ENCODE measurements around the gene PLXNA1.

PLXNA1 gene

DNA sequence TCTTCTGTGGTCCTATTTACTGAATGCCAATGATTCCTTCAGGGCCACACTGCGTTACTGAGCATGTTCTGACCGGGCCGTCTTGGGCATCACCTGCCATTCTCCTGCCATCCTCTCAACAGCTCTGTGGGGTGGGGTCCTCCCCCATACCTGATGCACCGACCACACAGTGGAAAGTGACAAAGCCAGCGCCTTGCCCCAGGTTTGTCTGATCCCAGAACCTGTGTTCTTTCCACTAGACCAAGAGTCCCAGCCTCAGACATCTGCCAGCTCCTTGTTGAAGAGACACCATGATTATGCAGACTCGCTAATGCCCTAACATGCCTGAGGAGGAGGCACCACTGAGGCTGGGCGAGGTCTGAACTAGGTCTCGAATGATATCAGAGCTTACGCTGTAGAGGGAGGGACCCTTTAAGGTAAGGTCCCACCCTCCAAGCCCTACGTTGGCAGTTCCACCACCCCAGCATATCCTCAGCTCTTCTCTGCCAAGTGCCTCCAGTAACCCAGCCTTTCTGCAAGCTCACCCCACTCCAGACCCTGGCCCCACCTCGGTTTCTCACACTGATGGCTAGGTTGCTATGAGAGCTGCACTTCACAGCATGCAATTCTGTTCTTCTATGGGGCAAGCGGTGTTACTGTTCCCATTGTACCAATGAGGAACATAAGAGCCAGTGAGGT lies 29.8 kb upstream of the PLXNA1 start:
- DNase-seq (ENCODE audit: low read depth): no peak

DNA sequence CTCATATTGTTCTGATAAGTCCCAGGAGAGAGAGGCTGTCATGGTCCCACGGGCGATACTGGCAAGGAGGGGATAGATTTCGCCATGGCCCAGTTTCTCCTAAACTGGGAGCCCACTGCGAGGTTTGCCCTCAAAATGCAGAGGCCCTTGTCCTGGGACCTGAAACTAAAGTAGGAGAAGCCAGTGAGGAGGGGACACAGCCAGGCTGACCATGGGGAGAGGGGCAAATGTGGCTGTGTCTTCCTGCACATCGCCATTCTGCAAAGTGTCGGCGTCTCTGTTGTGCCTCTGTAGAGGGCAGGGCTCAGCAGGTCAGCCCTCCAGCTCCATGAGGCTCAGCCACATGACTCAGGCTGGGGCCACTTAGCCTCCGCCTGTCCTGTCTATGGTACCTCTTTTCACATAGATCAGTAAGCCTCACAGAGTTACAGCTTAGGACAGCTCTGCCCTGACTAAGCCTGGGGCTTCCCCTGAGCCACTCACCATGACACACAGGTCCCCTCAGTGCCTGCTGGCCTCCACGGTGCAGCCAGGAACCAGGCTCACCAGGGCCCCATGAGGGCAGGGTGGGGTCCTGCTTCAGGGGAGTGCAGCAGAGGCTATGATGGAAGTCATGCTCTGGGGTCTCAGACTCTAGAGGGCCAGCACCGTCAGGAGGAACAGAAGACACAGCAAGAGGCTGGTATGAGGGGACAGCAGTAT lies 28.6 kb upstream of the PLXNA1 start:
- DNase-seq (ENCODE audit: low read depth): no peak

DNA sequence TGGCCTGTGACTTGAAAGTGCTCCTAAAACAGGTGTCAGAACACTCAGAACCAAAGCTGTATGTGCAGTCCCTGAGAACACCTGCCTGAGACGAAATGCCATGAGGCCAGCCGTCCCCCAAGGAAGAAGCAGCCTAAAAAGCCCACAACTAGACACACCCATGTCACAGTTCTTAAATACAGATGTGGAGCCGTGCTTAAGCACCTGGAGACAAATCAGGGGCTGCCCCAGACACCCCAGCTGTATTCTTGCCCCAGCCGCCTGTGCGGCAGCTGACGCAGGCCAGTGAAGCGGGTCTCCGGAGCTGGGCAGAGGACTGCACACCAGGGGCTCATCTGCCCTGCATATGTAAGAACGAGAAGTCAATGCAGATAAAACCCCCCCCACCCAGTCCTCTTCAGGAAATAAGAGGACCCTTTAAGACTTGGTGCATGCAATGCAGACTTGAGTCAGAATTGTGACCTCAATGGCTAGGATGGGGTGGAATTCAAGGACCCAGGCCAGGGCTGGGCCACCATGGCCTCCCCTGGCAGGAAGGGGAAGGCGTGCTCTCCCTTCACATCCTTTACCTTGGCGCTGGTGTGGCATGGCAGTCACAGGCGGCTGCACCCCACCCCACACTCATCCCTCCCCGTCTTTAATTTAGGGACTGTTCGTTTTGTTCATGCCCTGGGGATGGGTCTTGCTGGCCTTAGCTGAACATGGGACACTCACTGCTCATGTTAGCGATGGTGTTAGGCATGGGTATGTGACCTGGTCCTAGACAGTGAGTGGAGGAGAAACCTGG lies 27.7 kb upstream of the PLXNA1 start:
- no peak for DNase-seq (ENCODE audit: low read depth)

DNA sequence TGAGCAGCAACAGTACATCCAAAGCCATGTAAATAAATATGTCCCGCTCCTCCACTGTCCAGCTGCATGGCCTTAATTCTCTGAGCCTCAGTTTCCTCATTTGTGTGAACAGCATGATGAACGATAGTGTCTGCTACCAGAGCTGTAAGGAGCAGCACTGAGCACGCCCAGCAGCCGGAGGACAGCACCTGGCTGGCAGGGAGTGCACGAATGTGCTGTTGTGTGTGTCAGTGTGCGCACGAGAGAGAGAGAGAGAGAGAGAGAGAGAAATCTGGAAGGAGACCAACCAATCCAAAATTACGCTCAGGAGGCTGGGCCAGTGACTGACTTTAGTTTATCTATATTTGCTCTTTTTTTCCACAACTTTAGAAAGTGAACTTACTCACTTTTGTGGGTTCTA lies 26.6 kb upstream of the PLXNA1 start:
- DNase-seq (ENCODE audit: low read depth): no peak

DNA sequence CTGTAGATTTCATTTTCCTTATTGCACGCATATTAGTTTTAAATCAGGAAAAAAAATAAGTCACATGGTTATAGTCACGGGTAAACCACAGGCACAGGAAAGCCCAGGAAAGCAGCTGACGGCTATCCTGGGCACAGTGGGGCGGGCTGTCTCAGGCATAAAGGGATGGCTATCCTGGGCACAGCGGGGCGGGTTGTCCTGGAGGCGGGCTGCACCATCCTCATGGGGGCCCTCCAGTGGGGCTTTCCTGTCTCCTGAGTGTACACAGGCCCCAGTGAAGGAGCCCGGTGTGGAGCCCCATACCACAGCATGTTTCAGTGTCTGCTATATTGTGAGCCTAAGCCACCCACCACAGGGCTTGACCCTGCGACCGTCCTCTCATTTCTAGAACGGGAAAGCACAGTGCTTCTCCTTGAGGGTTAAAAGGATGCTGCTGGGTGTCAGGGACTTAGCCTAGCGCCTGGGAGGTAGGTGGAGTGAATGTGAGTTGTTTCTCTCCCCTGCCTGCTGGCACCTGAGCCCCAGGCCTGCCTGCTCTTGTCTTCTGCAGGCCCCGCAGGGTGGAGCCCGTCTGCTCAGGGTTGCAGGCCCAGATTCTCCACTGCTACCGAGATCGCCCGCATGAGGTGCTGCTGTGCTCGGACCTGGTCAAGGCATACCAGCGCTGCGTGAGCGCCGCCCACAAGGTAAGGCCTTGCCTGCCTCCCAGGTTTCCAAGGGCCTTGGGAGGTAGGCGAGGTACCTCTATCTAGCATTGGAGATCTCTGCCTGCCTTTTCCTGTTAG lies 25.9 kb upstream of the PLXNA1 start:
- DNase-seq (ENCODE audit: low read depth): no peak

DNA sequence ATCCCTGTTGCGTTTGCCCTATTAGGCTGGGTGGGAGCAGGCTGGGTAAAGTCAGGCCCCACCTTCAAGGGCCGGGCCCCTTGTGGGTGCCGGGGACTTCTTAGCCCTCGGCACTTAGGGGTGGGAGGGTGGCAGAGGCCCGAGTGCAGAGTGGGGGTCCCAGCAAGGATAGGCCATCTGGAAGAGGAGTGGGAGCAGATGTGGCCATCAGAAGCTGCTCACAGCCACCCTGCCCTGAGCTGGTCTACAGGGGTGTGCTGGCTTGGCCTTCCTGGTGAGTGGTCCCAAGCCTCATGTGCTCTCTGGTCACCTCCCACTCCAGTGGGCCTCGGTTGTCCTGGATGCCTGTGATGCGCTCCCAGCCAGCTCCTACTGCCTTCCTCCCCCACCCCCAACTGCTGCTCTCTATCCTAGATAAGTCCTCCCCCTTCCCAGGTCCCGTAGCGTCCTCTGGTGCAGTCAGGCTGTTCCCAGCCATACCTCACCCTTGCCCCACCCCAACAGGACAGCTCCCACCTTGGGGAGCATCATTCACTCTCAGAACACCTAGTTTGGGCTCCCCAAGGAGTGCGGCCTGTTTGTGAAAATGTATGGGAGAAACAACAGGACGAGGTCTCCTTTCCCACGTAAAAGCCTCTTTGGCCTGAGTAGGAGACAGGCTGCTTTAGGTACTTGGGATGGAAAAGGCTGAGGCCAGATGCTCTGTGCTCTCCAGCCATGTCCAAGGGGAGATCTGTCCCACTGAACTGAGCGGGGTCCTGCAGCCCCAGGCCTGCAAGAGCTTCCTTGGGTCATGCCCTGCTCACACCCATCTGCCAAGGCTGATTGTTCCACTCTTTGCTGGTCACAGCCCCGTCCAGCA lies 24.9 kb upstream of the PLXNA1 start:
- DNase-seq (ENCODE audit: low read depth): no peak

DNA sequence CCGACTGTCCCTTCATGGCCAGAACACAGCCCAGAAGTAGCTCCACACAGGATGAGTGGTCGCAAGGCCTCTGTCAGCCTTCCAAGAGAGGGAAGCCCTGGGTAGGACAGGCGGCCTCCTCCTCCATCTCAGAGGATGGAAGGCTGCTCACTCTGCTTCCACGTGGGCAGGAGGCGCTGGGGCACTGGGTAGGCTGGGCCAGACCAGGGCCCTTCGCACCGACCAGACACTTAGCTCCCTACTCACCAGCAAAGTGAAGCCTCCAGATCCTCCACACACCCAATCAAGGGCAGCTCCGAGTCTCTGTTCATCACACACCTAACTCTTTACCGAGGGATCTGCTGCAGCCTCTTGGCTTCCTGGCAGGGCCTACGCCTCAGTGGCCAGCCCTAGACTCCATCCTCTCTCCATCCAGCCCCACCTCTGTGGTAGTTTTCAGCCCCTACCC lies 24.3 kb upstream of the PLXNA1 start:
- DNase-seq (ENCODE audit: low read depth): no peak

DNA sequence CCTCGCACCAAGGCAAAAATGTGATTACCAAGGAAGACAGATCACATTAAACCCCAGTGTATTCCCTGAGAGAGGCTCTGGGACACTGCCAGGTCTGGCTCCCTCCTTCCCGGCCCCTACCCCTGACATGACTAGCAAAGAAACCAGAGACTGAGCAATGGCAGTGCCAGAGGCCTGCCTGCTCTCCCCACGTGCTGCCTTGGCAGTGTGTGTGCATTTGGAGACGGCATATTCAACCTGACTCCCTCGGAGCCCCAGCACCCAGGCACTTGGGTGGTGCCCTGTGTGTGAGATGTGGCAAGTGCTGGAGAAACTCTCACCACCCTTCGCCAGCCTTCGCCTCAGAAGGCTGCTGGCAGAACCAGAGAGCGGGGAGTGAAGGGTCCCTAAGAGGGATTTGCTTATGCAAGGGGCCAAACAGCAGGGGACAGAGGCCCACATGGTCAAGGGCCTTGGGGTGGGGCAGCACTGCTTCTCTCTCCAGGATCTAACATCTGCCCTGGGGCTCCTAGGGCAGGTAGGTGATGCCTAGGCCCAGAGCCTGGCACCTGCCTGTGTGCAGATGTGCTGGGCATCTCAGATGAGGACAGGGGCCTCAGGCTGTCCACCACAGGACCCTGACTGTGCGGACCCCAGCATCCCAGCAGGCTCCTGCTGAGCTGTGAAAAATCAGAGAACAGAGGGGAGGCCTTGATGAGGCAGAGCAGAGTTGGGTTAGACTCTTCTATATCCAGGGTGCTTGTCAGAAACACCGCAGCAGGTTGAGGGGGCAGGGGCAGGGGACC lies 23.6 kb upstream of the PLXNA1 start:
- no peak for DNase-seq (ENCODE audit: low read depth)

DNA sequence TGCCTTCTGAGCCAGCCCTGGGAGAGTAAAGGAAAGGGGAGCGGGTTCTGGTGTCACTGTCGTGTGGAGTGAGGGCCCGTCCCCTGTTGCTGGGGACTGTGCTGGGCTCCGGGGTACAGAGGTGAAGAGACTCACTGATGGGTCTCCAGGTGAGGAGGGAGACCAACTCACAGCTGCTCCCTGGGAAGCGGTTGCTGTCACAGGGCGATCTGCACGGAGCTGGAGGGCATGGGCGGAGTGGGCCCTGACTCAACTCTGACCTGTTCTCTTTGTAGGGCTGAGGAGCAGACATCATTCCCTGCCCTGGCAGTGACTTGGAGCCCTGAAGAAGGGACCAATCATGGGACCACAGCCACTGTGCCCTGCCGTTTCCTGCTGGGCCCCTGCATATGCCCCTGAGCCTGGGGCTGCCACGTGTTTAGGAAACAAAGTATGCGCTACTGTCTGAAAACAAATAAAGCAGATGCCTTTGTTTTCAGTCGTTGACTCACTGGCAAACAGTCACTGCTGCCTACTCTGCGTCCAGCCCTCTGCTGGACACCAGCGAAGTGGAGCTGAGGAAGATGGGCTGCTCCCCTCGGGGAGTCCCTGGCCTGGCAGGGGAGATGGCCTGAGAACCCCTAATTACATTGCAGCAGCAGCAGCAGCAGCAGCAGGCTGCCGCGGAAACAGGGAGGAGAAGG lies 22.9 kb upstream of the PLXNA1 start:
- no peak for DNase-seq (ENCODE audit: low read depth)

DNA sequence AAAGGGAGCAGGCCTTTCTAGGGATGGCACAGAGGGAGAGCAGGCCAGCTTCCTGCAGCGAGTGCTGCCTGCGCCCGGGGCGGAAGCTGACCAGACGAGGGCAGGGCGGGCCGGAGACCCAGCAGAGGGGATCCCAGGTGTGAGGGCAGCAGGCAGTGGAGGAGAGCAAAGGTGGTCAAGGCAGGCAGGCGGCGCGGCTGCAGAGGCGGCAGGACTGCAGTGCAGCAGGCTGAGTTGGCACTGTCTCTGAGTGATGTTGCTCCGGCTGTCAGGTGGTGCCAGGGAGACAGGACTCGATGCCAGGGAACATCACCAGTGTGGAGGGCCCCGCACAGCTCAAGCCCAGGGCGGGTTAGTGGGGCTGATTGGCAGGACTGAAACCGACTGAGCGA lies 22.3 kb upstream of the PLXNA1 start:
- DNase-seq (ENCODE audit: low read depth): no peak

DNA sequence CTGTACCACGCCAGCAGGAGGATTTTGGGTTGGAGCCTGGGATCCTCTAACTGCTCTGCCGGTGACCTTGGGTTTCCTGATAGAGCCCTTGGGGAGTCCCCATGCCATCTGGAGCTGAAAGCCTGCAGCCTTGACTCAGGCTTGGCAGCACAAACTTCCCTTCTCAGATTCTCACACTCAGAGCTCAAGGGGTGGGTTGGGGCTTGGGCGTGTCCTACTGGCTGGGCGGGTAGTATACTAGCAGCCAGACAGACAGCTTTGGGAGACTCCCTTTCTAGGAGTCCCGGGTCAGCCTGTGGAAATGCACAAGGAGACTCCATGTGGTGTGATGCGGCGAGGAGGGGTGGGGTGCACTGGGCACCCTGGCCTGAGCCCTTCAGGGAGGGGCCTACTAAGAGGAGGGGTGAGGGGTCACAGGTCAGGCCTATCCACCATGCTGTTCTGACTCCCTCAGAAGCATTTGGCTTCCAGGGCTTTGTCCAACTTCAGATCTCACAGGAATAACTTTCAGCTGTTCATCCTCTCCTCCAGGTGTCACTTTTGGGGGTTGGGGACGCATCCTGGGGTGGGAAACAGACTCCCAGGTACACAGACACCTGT lies 21.6 kb upstream of the PLXNA1 start:
- DNase-seq (ENCODE audit: low read depth): no peak

DNA sequence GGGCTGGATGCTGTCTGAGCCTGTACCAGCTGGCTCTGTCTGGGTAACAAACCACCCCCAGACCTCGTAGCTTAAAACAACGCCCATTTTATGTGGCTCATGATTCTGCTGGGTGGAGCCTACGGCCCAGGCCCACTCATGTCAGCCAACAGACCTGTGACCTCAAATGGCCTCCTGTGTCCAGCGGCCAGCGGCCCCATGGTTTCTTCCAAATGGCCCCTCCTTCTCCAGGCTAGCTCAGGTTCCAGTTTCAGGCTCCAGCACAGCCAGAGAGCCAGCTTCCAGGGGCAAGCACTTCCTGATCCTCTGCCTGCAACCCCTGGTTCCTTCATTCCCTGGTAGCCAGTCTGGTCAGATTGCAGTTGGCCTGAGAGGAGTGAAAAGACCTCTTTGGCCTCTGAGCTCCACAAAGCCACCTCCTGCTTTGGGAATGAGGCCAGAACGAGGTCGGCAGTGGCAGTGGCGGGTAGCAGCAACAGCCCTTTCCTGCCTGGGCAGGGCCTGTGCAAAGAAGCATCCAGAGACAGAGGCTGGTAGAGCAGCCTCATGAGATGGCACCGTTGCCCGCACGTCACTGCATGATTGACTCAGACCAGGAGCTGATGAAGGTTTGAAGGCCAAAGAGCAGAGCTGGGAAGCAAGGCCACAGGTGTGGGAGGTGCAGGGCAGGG lies 21.0 kb upstream of the PLXNA1 start:
- DNase-seq (ENCODE audit: low read depth): no peak

DNA sequence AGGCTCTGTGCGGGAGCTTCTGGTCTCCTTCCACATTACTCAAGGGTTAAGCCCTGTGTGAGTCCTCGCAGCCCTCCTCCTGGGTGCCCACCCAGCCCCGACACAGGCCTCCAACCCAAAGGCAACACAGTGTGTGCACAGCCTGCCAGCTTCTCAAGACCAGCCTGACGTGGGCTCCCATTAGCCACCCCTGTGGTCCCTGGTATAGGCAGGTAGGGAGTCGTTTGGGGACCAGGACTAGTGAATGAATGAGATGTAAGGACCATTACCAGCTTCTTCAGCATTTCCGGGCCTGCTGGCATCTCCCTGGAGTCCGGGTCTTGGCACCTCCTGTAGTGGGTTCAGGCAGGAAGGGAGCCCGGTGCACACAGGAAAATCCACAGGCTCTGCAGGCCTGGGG lies 20.2 kb upstream of the PLXNA1 start:
- no peak for DNase-seq (ENCODE audit: low read depth)

DNA sequence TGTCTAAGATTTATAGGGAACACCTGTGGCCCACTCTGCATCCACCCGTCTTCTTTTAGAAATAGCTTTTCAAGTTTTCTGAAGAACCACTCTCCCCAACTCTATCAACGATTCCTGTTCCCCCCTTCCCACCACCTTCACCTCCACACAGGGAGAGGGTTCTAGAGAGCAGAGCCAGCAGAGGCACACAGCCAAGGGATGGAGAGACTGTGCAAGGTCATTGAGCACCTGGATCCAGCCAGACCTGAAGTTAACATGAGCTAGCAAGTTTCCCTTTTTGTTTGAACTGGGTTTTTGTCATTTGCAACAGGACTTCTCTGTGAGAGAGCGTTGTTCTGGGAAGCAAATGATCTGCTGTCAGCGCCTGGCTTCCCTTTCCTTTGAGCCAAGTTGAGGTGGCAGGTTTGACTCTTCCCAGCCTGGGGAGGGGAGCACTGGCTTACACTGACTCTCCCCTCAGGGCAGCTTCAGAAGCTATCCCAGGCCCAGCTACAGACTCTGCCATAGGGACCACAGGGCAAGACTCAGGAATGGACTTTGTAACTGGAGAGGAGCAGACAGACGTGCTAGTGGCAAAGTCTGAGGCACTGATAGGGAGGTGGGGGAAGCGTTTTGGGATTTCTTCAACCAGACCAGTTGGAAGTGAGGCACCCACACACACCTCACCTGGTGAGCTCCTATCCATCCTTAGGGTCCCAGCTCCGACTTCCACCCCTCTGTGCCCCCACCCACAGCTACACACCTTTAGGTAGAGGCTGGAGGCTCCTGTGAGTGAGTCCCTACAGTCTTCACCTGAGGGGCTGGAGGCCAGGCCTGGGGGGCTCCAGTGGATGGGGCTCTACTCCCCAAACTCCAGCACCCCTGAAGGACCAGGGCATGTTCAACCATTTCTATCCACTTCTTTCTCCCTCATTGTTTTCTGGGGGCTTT lies 19.4 kb upstream of the PLXNA1 start:
- no peak for DNase-seq (ENCODE audit: low read depth)

DNA sequence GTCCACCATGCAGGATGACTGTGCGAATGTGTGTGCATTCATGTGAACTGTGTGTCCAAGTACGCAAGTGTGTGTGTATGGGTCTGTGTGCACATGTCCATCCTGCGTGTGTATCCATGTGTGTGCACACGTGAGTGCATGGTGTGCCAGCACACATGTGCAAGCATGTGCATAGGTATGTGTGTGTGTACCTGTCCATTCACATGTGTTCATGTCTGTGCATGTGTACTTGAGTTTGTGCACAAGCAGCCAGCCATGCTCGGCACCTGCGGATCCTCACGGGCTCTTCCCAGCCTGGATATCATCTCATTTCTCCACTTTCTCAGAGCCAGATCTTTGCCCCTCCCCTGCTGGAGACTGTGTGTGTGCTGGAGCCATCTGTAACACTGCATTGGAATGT lies 18.7 kb upstream of the PLXNA1 start:
- no peak for DNase-seq (ENCODE audit: low read depth)

DNA sequence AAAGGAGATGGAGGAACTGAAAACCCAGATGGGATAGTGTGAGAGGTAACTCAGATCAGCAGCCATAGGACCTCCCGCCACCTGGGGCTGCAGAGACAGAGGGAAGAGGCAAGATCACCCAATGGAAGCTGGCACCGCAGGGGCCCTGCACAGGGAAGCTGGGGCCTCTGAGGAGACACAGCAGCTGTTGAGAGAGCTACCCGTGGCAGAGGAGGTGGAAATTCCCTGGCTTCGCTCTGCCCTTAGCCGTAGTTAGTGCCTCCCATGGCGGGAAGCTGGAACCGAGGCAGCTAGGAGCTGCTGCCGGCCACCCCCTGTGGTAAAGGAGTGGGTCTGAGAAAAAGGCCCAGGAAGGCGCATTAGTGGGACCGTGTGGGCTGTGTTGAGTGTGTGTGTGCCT lies 18.0 kb upstream of the PLXNA1 start:
- DNase-seq (ENCODE audit: low read depth): no peak

DNA sequence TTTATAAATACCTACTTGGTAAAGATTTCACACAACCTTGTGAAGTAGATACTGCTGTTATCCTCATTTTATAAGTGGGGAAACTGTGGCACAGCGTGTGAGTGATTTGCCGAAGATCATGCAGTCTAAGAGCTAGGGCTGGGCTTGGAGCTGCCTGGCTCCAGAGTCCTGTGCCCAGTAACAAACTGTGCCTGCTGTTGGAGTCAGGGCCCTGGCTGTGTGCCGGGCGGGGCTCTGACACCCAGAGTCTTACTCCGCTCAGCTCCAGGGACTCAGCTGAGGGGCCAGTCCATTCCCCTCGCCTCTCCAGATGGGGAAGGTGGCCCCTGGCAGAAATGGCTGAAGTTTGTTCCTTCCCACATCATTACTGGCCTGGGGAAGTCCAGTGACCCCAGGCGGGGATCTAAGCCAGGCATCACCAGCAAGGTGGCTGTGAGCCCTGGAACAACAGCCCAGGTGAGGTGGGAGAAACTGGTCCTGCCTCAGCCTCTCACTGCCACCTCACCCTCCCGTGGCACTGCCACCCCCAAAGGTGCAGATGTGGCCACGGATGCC lies 17.3 kb upstream of the PLXNA1 start:
- no peak for DNase-seq (ENCODE audit: low read depth)

DNA sequence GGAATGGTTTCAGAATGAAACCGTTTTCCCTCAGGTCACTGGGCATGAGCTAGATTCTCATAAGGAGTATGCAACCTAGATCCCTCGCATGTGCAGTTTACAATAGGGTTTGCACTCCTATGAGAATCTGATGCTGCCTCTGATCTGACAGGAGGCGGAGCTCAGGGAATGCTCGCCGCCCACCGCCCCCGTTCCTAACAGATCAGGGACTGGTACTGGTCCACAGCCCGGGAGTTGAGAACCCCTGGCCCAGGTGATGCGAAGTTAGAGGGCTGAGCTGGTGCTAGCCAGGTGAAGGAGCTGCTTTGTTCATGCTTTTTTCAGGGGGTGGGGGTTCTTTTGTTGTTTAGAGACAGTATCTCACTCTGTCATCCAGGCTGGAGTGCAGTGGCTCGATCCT lies 15.5 kb upstream of the PLXNA1 start:
- DNase-seq (ENCODE audit: low read depth): no peak

Data from T-helper 22 cell (primary cell).